Measurements from ENCODE around the gene SNAPC4. TPM values are rescaled to one million over a fixed set of nuclear protein-coding genes. Genes with fewer than 3 reads are reported as not detected.

Gene SNAPC4
- total and polyA plus RNA-seq, 11 donors: 3.1 to 7.8 (median 4.3) TPM

DNA sequence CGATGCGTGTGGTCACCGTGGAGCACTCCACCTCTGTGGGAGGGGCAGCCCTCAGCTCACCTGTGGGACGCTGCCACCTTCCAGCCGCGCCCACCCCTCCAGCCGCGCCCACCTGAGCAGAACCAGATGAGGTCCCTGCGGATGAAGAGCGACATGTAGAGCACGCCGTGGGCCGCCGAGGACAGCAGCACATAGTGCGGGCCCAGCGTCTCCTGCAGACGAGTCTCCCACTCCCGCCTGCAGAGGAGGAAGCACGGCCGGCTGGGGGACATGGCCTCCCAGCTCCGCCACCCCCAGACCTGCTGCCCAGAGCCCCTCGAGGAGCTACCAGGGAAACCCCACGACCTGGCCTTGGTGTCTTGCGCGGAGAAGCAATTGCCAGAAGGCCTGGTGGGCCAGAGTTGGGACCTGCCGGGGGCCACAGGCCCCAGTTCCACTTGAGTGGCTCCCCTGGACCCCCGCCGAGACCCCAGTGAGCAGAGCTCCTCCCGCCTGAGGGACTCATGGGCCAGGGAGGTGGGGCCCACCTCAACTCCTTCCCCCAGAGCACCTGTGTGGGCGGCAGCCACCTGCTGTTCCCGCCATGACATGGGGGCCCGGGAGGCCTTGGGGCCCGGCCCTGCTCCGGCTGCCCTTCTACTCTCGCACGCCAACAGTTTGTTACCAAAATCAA lies 33.2 kb upstream of the SNAPC4 start:
- 92 to 95% (median 94%) methylated on average over 30 to 36 of the region's 36 CpGs for WGBS, 4 donors
- Histone ChIP-seq H3K4me1 (peaks cover 5 to 25% (median 19%) of the 10 kb centered on the region in 12 donors), H3K27me3 (no peaks in the 10 kb centered on the region), H3K9me3 (no peaks in the 10 kb centered on the region), H3K27ac (no peak overlapping the region), H3K36me3 (peaks cover 0 to 67% (median 44%) of the 10 kb centered on the region in 9 donors), H3K4me3 (no peak overlapping the region)
- intact Hi-C loops (cut with DNase I): no loop called here
- ATAC-seq: no peak
- DNase-seq: no peak
- TF ChIP-seq, protein P1, sequence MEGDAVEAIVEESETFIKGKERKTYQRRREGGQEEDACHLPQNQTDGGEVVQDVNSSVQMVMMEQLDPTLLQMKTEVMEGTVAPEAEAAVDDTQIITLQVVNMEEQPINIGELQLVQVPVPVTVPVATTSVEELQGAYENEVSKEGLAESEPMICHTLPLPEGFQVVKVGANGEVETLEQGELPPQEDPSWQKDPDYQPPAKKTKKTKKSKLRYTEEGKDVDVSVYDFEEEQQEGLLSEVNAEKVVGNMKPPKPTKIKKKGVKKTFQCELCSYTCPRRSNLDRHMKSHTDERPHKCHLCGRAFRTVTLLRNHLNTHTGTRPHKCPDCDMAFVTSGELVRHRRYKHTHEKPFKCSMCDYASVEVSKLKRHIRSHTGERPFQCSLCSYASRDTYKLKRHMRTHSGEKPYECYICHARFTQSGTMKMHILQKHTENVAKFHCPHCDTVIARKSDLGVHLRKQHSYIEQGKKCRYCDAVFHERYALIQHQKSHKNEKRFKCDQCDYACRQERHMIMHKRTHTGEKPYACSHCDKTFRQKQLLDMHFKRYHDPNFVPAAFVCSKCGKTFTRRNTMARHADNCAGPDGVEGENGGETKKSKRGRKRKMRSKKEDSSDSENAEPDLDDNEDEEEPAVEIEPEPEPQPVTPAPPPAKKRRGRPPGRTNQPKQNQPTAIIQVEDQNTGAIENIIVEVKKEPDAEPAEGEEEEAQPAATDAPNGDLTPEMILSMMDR (IDR thresholded peaks at IDR 0.05): no peak
- no peak for TF ChIP-seq POLR2A (IDR thresholded peaks at IDR 0.05)

- TF ChIP-seq POLR2A (IDR thresholded peaks at IDR 0.05): no peak
- TF ChIP-seq, protein P1 (IDR thresholded peaks at IDR 0.05): no peak
- DNase-seq: no peak
- Histone ChIP-seq H3K36me3 (peaks cover 0 to 70% (median 47%) of the 10 kb centered on the region in 9 donors), H3K9me3 (no peaks in the 10 kb centered on the region), H3K27me3 (no peaks in the 10 kb centered on the region), H3K27ac (no peak overlapping the region), H3K4me3 (no peak overlapping the region), H3K4me1 (peaks cover 0 to 19% (median 14%) of the 10 kb centered on the region in 12 donors)
- intact Hi-C loops (cut with DNase I): no loop called here
- ATAC-seq: no peak
- 91 to 95% (median 95%) methylated on average over 12 to 26 of the region's 26 CpGs for WGBS, 4 donors
Measured at GRCh38 chr9:136432591-136432990, 32.6 kb upstream of the SNAPC4 start.

DNA sequence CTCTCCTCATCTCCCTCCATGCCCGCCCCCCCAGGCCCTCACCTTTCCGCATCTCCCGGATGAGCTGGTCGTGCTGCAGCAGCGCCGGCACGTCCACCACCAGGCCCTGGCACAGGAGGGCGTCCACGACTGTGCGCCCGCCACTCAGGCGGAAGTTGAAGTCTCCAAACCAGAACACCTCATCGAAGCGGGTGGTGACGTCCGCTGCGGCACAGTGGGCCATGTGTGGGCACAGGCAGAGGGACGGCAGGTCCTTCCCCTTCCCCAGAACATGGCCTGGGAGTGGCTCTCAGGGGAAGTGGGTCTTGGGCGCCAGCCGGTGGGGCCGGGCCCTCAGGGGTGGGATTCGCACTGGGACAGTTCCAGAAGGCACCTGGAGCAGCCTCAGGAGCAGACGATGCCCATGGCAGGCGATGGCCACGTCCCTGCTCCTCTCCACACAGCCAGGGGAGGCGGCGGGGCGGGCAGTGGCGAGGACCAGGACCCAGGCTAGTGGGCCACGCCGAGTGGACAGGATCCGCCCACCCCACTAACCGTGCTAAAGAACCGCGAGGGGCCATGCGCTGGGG lies 31.9 kb upstream of the SNAPC4 start:
- peaks cover 0 to 72% (median 51%) of the 10 kb centered on the region in 9 donors for H3K36me3 ChIP-seq
- intact Hi-C loops (cut with DNase I): no loop called here
- WGBS, 4 donors: 91 to 98% (median 93%) methylated on average over 20 to 36 of the region's 36 CpGs
- H3K4me3 ChIP-seq: no peak overlapping the region
- no peak overlapping the region for H3K27ac ChIP-seq
- ATAC-seq: no peak
- TF ChIP-seq, protein P1 (IDR thresholded peaks at IDR 0.05): no peak
- TF ChIP-seq POLR2A (IDR thresholded peaks at IDR 0.05): no peak
- no peaks in the 10 kb centered on the region for H3K27me3 ChIP-seq
- H3K9me3 ChIP-seq: no peaks in the 10 kb centered on the region
- peaks cover 0 to 11% (median 6%) of the 10 kb centered on the region in 12 donors for H3K4me1 ChIP-seq
- DNase-seq: no peak

DNA sequence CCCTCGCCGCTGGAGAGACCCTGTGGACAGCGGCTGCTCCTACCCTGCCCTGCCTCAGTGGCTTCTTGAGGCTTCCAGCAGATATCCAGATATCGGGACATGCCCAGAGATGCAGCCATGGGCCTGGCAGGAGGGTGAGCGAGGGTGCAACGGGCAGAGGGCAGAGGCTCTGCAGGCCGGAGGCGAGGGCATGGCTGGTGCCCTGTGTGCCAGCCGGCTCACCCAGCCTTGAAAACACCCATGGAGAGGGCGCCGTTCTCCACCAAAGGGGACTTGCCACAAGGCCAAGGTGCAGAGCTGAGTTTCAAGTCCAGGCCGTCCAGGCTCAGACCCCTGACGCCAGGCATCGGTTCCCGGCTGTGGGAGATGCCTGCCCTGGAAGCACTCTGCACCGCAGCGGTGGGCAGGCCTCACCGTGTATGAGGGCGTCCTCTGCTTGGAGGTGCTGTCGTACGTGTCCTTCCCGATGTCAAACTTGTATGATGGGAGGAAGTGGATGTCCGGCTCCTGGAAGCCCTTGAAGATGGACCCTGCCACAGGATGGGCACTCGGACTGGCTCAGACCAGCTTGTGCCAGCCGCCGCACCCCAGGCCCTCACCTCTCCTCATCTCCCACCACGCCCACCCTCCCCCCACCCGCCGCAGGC lies 30.7 kb upstream of the SNAPC4 start:
- no peaks in the 10 kb centered on the region for H3K4me1 ChIP-seq
- H3K36me3 ChIP-seq: peaks cover 0 to 72% (median 50%) of the 10 kb centered on the region in 9 donors
- H3K27me3 ChIP-seq: no peaks in the 10 kb centered on the region
- peak overlapping the region in 2 of 12 donors; percentile 53 to 76 for H3K27ac ChIP-seq
- intact Hi-C loops (cut with DNase I): no loop called here
- DNase-seq (no peak), ATAC-seq (no peak)
- TF ChIP-seq, protein P1 (IDR thresholded peaks at IDR 0.05): no peak
- no peak for TF ChIP-seq POLR2A (IDR thresholded peaks at IDR 0.05)
- WGBS, 4 donors: 91 to 93% (median 92%) methylated on average over 15 to 29 of the region's 29 CpGs
- no peak overlapping the region for H3K4me3 ChIP-seq
- no peaks in the 10 kb centered on the region for H3K9me3 ChIP-seq

All from heart left ventricle (tissue), 16 donors.